Body of pancreas (tissue), 4 donors: Measurements from ENCODE around the gene SIK2.

Source experiments
- POLR2A ChIP-seq, 3 donors: fragments of 450-650 bp; IDR thresholded peaks; one replicate each; pipeline ENCODE4 v1.6.1; 2016; ENCODE audit warnings: antibody characterized with exemption in 3 of 3, mild to moderate bottlenecking in 2 of 3
- TF ChIP-seq, protein P1 (sequence below), 7 experiments: fragments of 450-650 bp in 4 of 7; fragments of 200-600 bp in 3 of 7; sonication (generic) in 3 of 7; IDR thresholded peaks; one replicate each; pipeline ENCODE4 v1.5.1; 2016 to 2019; ENCODE audit warnings: antibody characterized with exemption in 7 of 7

DNA sequence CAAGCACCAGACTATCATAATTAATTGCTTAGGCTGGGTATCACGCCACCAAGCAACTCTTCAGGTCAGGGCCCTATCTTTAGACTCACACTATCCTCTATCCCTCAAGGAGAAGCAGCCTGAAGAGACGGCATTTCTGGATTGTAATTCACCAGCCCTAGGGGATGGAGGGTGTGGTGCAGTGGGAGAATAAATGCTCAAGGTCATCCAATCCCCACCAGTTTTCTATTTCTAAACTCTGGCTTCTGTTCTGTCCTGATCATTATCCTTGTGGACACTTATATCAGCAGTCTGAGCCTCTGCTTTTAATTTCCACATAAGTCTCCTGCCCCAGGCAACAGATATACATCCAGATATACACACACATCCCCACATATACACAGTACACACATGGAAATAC, 13.1 kb upstream of the SIK2 start:
- no peak for TF ChIP-seq POLR2A (IDR thresholded peaks at IDR 0.05)
- TF ChIP-seq, protein P1, sequence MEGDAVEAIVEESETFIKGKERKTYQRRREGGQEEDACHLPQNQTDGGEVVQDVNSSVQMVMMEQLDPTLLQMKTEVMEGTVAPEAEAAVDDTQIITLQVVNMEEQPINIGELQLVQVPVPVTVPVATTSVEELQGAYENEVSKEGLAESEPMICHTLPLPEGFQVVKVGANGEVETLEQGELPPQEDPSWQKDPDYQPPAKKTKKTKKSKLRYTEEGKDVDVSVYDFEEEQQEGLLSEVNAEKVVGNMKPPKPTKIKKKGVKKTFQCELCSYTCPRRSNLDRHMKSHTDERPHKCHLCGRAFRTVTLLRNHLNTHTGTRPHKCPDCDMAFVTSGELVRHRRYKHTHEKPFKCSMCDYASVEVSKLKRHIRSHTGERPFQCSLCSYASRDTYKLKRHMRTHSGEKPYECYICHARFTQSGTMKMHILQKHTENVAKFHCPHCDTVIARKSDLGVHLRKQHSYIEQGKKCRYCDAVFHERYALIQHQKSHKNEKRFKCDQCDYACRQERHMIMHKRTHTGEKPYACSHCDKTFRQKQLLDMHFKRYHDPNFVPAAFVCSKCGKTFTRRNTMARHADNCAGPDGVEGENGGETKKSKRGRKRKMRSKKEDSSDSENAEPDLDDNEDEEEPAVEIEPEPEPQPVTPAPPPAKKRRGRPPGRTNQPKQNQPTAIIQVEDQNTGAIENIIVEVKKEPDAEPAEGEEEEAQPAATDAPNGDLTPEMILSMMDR (IDR thresholded peaks at IDR 0.05), result no peak
